Ectodermal cell (in vitro differentiated cells): ENCODE results near the gene HNRNPA3.
"Not testable (repeated sequence)": the region's sequence is repeated elsewhere in the genome, so short reads cannot be mapped to it uniquely, and the experiment has no call there.

Experiments used
- H3K27ac ChIP-seq: 2 replicates; pipeline ENCODE4 v1.7.0; 2013; ENCODE audit warnings: mild to moderate bottlenecking, low read depth, low read length; ENCODE audit not compliant: insufficient read depth, poor library complexity, severe bottlenecking
- H3K27me3 ChIP-seq: 2 replicates; pipeline ENCODE4 v1.7.0; 2013; ENCODE audit warnings: mild to moderate bottlenecking, low read length; ENCODE audit not compliant: insufficient read depth, control insufficient read depth, poor library complexity, severe bottlenecking
- H3K36me3 ChIP-seq: one replicate; pipeline ENCODE4 v1.7.0; 2013; ENCODE audit warnings: low read length; ENCODE audit not compliant: control insufficient read depth, insufficient read depth
- H3K4me1 ChIP-seq: one replicate; pipeline ENCODE4 v1.7.0; 2013; ENCODE audit warnings: low read length; ENCODE audit not compliant: control insufficient read depth, insufficient read depth
- H3K4me3 ChIP-seq: 2 replicates; pipeline ENCODE4 v1.7.0; 2013; ENCODE audit warnings: low read depth, low read length, control low read depth; ENCODE audit not compliant: insufficient read depth
- H3K9me3 ChIP-seq: 2 replicates; pipeline ENCODE4 v1.7.0; 2013; ENCODE audit warnings: mild to moderate bottlenecking, low read length, moderate library complexity; ENCODE audit not compliant: control insufficient read depth
- WGBS, 2 experiments: methylation state at CpG; one replicate each; pipeline ENCODE4 v1.1.7; 2013; ENCODE audit warnings: missing lambda C conversion rate in 2 of 2; 5-methylcytosine and 5-hydroxymethylcytosine counted together

The HNRNPA3 gene

GRCh38 chr2:177263451-177264208 lies 51.0 kb downstream of the HNRNPA3 start:
- H3K27ac ChIP-seq, result peak overlapping the region; percentile 94
- H3K36me3 ChIP-seq, result no peaks in the 10 kb centered on the region
- peaks cover 3% of the 10 kb centered on the region for H3K4me1 ChIP-seq
- no peaks in the 10 kb centered on the region for H3K27me3 ChIP-seq
- H3K4me3 ChIP-seq, result peak overlapping the region; percentile 83
- H3K9me3 ChIP-seq, result no peaks in the 10 kb centered on the region
- 0% methylated on average over 81 of the region's 81 CpGs for WGBS, 2 experiments

GRCh38 chr2:177264209-177264692 lies 51.7 kb downstream of the HNRNPA3 start:
- Histone ChIP-seq H3K36me3 (no peaks in the 10 kb centered on the region), H3K9me3 (no peaks in the 10 kb centered on the region), H3K4me3 (peak overlapping the region; percentile 83), H3K27ac (peak overlapping the region; percentile 94), H3K27me3 (no peaks in the 10 kb centered on the region), H3K4me1 (peaks cover 3% of the 10 kb centered on the region)
- 0% methylated on average over 61 of the region's 61 CpGs for WGBS, 2 experiments

GRCh38 chr2:177264693-177265587 lies 52.3 kb downstream of the HNRNPA3 start, which contains the start of gene NFE2L2:
Gene NFE2L2 (minus strand): TSS chr2:177264727. CDS start chr2:177264576, 151 bp downstream.
- 1% methylated on average over 65 of the region's 66 CpGs for WGBS, 2 experiments
- H3K27ac ChIP-seq, result peak within 1 kb of the TSS; percentile 94
- no peaks in the 10 kb centered on the region for H3K36me3 ChIP-seq
- H3K4me3 ChIP-seq, result peak within 1 kb of the TSS; percentile 83
- peaks cover 3% of the 10 kb centered on the region for H3K4me1 ChIP-seq
- H3K9me3 ChIP-seq, result no peaks in the 10 kb centered on the region
- H3K27me3 ChIP-seq, result no peaks in the 10 kb centered on the region

- H3K4me3 ChIP-seq, result no peak overlapping the region
- no peaks in the 10 kb centered on the region for H3K36me3 ChIP-seq
- WGBS, 2 experiments, result 74 to 85% methylated on average over 1 to 2 of the region's 4 CpGs
- H3K9me3 ChIP-seq, result no peaks in the 10 kb centered on the region
- peaks cover 3% of the 10 kb centered on the region for H3K4me1 ChIP-seq
- H3K27ac ChIP-seq, result no peak overlapping the region
- H3K27me3 ChIP-seq, result no peaks in the 10 kb centered on the region
Measured at GRCh38 chr2:177265824-177266817, 53.5 kb downstream of the HNRNPA3 start.

GRCh38 chr2:177266955-177267354 lies 54.4 kb downstream of the HNRNPA3 start:
- not testable (repeated sequence) for H3K27me3 ChIP-seq, H3K27ac ChIP-seq, H3K4me1 ChIP-seq, H3K36me3 ChIP-seq, H3K9me3 ChIP-seq, H3K4me3 ChIP-seq
- 91 to 94% methylated on average over 8 of the region's 8 CpGs for WGBS, 2 experiments

- Histone ChIP-seq H3K27ac (no peak overlapping the region), H3K4me3 (no peak overlapping the region), H3K9me3 (no peaks in the 10 kb centered on the region), H3K36me3 (no peaks in the 10 kb centered on the region), H3K27me3 (no peaks in the 10 kb centered on the region), H3K4me1 (peaks cover 3% of the 10 kb centered on the region)
- WGBS, 2 experiments, result 92 to 97% methylated on average over 6 to 7 of the region's 8 CpGs
Measured at GRCh38 chr2:177268187-177268871, 55.7 kb downstream of the HNRNPA3 start.

- Histone ChIP-seq H3K4me3 (no peak overlapping the region), H3K27ac (no peak overlapping the region), H3K36me3 (no peaks in the 10 kb centered on the region), H3K9me3 (no peaks in the 10 kb centered on the region), H3K4me1 (peaks cover 3% of the 10 kb centered on the region), H3K27me3 (no peaks in the 10 kb centered on the region)
- WGBS, 2 experiments, result 87 to 93% methylated on average over 3 to 7 of the region's 7 CpGs
Measured at GRCh38 chr2:177268901-177269300, 56.3 kb downstream of the HNRNPA3 start.

- Histone ChIP-seq H3K4me3 (no peak overlapping the region), H3K36me3 (no peaks in the 10 kb centered on the region), H3K27ac (no peak overlapping the region), H3K9me3 (no peaks in the 10 kb centered on the region), H3K4me1 (peaks cover 3% of the 10 kb centered on the region), H3K27me3 (no peaks in the 10 kb centered on the region)
- 92% methylated on average over 4 of the region's 4 CpGs for WGBS, 2 experiments
Measured at GRCh38 chr2:177270531-177270930, 57.9 kb downstream of the HNRNPA3 start.

- H3K4me1 ChIP-seq, result no peaks in the 10 kb centered on the region
- H3K9me3 ChIP-seq, result no peaks in the 10 kb centered on the region
- no peak overlapping the region for H3K27ac ChIP-seq
- 88 to 100% methylated on average over 1 of the region's 1 CpG for WGBS, 2 experiments
- no peaks in the 10 kb centered on the region for H3K36me3 ChIP-seq
- H3K4me3 ChIP-seq, result no peak overlapping the region
- H3K27me3 ChIP-seq, result no peaks in the 10 kb centered on the region
Measured at GRCh38 chr2:177271981-177272666, 59.5 kb downstream of the HNRNPA3 start.
